HepG2 (cell line): ENCODE data around the gene EEIG1. TPM values are rescaled to one million over a fixed set of nuclear protein-coding genes. Genes with fewer than 3 reads are reported as not detected.

ENCODE experiments used
- KDM3A ChIP-seq: IDR thresholded peaks from 2 replicates; pipeline ENCODE4 v1.6.1; 2018; ENCODE audit warnings: low read depth, missing compliant biosample characterization
- NKX3-1 ChIP-seq: sonication (generic); formaldehyde crosslinking; IDR thresholded peaks from 2 replicates; pipeline ENCODE4 v1.5.0; 2020; ENCODE audit warnings: missing genetic modification reagents
- ZBTB40 ChIP-seq, 2 experiments: fragments of 450-650 bp in 1 of 2; sonication (generic) in 1 of 2; formaldehyde crosslinking in 1 of 2; IDR thresholded peaks; 2 replicates each; pipeline versions ENCODE4 v1.6.1 to v1.8.0; 2016 to 2022; ENCODE audit warnings: antibody characterized with exemption in 1 of 2, mild to moderate bottlenecking in 1 of 2, missing genetic modification reagents in 1 of 2
- ZNF276 ChIP-seq: sonication (generic); formaldehyde crosslinking; IDR thresholded peaks from 2 replicates; pipeline ENCODE4 v1.4.0; 2020; ENCODE audit warnings: mild to moderate bottlenecking, low read depth, missing genetic modification reagents
- ZNF512B ChIP-seq: sonication (generic); formaldehyde crosslinking; IDR thresholded peaks from 2 replicates; pipeline ENCODE4 v1.5.1; 2020; ENCODE audit warnings: missing genetic modification reagents, mild to moderate bottlenecking, borderline replicate concordance
- ZNF737 ChIP-seq: sonication (generic); formaldehyde crosslinking; IDR thresholded peaks from 2 replicates; pipeline ENCODE4 v1.5.0; 2020; ENCODE audit warnings: missing genetic modification reagents, mild to moderate bottlenecking, borderline replicate concordance
- ZNF792 ChIP-seq: IDR thresholded peaks from 2 replicates; pipeline ENCODE4 v1.6.1; 2016
- ZXDC ChIP-seq: sonication (generic); formaldehyde crosslinking; IDR thresholded peaks from 2 replicates; pipeline ENCODE4 v1.5.0; 2020; ENCODE audit warnings: mild to moderate bottlenecking, missing genetic modification reagents
- polyA plus RNA-seq, 8 experiments: library from polyadenylated mRNA; depleted of rRNA in 3 of 8; stranded (reverse) in 7 of 8; unstranded in 1 of 8; fragments of >200 nt; fragmentation: Illumina TruSeq in 4 of 8; extraction: Trizol in 4 of 8; gene quantifications; 2 replicates each; pipeline versions ENCODE4 v1.2.1 to v1.2.3, GENCODE V29; 2011 to 2016; ENCODE audit warnings: low read depth in 4 of 8, missing spikeins in 1 of 8, mixed read lengths in 1 of 8; ENCODE audit not compliant: insufficient read depth in 1 of 8
- total RNA-seq, 5 experiments: library from RNA; depleted of rRNA; stranded (reverse); fragments of >200 nt; fragmentation: Illumina TruSeq; extraction: Trizol; gene quantifications; 2 replicates each; pipeline ENCODE4 v1.2.3, GENCODE V29; 2016; ENCODE audit warnings: low read depth in 1 of 5

EEIG1 gene
- total and polyA plus RNA-seq, 2 of the 13 experiments (the other 11 are each of a cell fraction or from before 2014, with no cell fraction given) = 16.6 to 25.2 TPM

GRCh38 chr9:127931092-127931881, 49.5 kb downstream of the EEIG1 start (continued):
- TF ChIP-seq ZBTB40 (IDR thresholded peaks at IDR 0.05) (no peak), ZBTB40 (CRISPR knock-in tag; IDR thresholded peaks at IDR 0.05) (no peak), NKX3-1 (CRISPR knock-in tag) (no peak), ZNF792 (CRISPR knock-in tag) (no peak), KDM3A (CRISPR knock-in tag) (no peak), ZNF276 (CRISPR knock-in tag) (0 out of 2 replicates have a peak, but pooled peaks have one; percentile 25), ZNF737 (CRISPR knock-in tag) (peak; percentile 32; the same call in 1 of the 2 replicates), ZNF512B (no peak), ZXDC (CRISPR knock-in tag) (no peak)
